Glomerular visceral epithelial cell (primary cell): ENCODE data around the gene UBE2D1.

ENCODE experiments used
- DNase-seq: peaks from one replicate; pipeline ENCODE4 v3.0.0-alpha.2; 2016; ENCODE audit errors: extremely low spot score

The UBE2D1 gene

GRCh38 chr10:58334817-58335305, at the start of gene UBE2D1:
TSS of gene UBE2D1 (plus strand) at chr10:58335006. CDS start at chr10:58335202, 196 bp downstream.
- peak; percentile 86 for DNase-seq

- DNase-seq, result peak; percentile 55
These were observed 43.1 kb upstream of the UBE2D1 start for GRCh38 chr10:58291538-58292174.

- DNase-seq, result no peak
These were observed 40.8 kb upstream of the UBE2D1 start for GRCh38 chr10:58293989-58294388.

- DNase-seq, result peak; percentile 58
These were observed 35.2 kb upstream of the UBE2D1 start for GRCh38 chr10:58299580-58299979.

- no peak for DNase-seq
These were observed 34.1 kb upstream of the UBE2D1 start for GRCh38 chr10:58300676-58301075.

GRCh38 chr10:58302254-58302653, 32.6 kb upstream of the UBE2D1 start:
- DNase-seq, result no peak

- no peak for DNase-seq
These were observed 30.6 kb upstream of the UBE2D1 start for GRCh38 chr10:58304099-58304633.

GRCh38 chr10:58305821-58306220, 29.0 kb upstream of the UBE2D1 start:
- DNase-seq, result no peak

GRCh38 chr10:58307676-58308075, 27.1 kb upstream of the UBE2D1 start:
- no peak for DNase-seq

- no peak for DNase-seq
These were observed 23.8 kb upstream of the UBE2D1 start for GRCh38 chr10:58311026-58311425.

GRCh38 chr10:58316874-58317273, 17.9 kb upstream of the UBE2D1 start:
- no peak for DNase-seq

GRCh38 chr10:58318346-58318745, 16.5 kb upstream of the UBE2D1 start:
- no peak for DNase-seq

- DNase-seq, result no peak
These were observed 15.2 kb upstream of the UBE2D1 start for GRCh38 chr10:58319599-58319998.

- no peak for DNase-seq
These were observed 14.3 kb upstream of the UBE2D1 start for GRCh38 chr10:58320351-58321049.

GRCh38 chr10:58322072-58322834, 12.6 kb upstream of the UBE2D1 start:
- no peak for DNase-seq

- no peak for DNase-seq
These were observed 12.0 kb upstream of the UBE2D1 start for GRCh38 chr10:58322835-58323209.

GRCh38 chr10:58326967-58327381, 7.8 kb upstream of the UBE2D1 start:
- DNase-seq, result peak; percentile 3

GRCh38 chr10:58328233-58328632, 6.6 kb upstream of the UBE2D1 start:
- no peak for DNase-seq

GRCh38 chr10:58330431-58330830, 4.4 kb upstream of the UBE2D1 start:
- no peak for DNase-seq

GRCh38 chr10:58331646-58332045, 3.2 kb upstream of the UBE2D1 start:
- DNase-seq, result no peak

GRCh38 chr10:58335306-58336005, 650 bp downstream of the UBE2D1 start:
- peak; percentile 39 for DNase-seq

- DNase-seq, result no peak
These were observed 1.4 kb downstream of the UBE2D1 start for GRCh38 chr10:58336242-58336641.
